SJSA1 (cell line): ENCODE measurements around the gene ZNF771. TPM values are rescaled to one million over a fixed set of nuclear protein-coding genes. Genes with fewer than 3 reads are reported as not detected.

Source experiments
- DNase-seq, 2 experiments: peaks; one replicate each; pipeline ENCODE4 v3.0.0-alpha.2; 2015 to 2020; ENCODE audit warnings: low spot score in 2 of 2, low read depth in 1 of 2
- H3K27ac ChIP-seq: fragments of 250-450 bp; sonication (Bioruptor Pico); 2 replicates; pipeline ENCODE4 v1.5.1; 2020; ENCODE audit warnings: mild to moderate bottlenecking, moderate library complexity
- H3K27me3 ChIP-seq: fragments of 250-450 bp; sonication (Bioruptor Pico); replicated peaks from 2 replicates; pipeline ENCODE4 v1.5.1; 2020; ENCODE audit warnings: mild to moderate bottlenecking, moderate library complexity
- H3K36me3 ChIP-seq: fragments of 250-450 bp; sonication (Bioruptor Pico); 2 replicates; pipeline ENCODE4 v1.5.1; 2020; ENCODE audit warnings: mild to moderate bottlenecking
- H3K4me1 ChIP-seq: fragments of 250-450 bp; sonication (Bioruptor Pico); replicated peaks from 2 replicates; pipeline ENCODE4 v1.6.1; 2021; ENCODE audit warnings: mild to moderate bottlenecking
- H3K4me3 ChIP-seq: fragments of 250-450 bp; sonication (Bioruptor Pico); 2 replicates; pipeline ENCODE4 v1.5.1; 2020; ENCODE audit warnings: mild to moderate bottlenecking
- H3K9me3 ChIP-seq: fragments of 250-450 bp; sonication (Bioruptor Pico); replicated peaks from 2 replicates; pipeline ENCODE4 v1.5.1; 2020; ENCODE audit warnings: mild to moderate bottlenecking
- total RNA-seq: library from RNA; depleted of rRNA; stranded (reverse); fragments of >200 nt; shearing (Covaris generic); gene quantifications from 2 replicates; pipeline ENCODE4 v1.2.3, GENCODE V29; 2014; rRNA removed

Gene ZNF771
- total RNA-seq, result 27.0 and 51.8 TPM in 2 replicates

GRCh38 chr16:30407102-30407803 lies at the start of gene ZNF771:
Gene ZNF771, plus strand, starts transcription at chr16:30407606. Its CDS starts 448 bp downstream, at chr16:30408054.
- Histone ChIP-seq H3K9me3 (no peaks in the 10 kb centered on the region), H3K4me1 (peaks cover 19% of the 10 kb centered on the region), H3K27me3 (no peaks in the 10 kb centered on the region), H3K4me3 (peak within 1 kb of the TSS; percentile 72), H3K36me3 (peaks cover 25% of the 10 kb centered on the region), H3K27ac (peak within 1 kb of the TSS; percentile 67)
- DNase-seq, result peak; percentile 93 to 96

GRCh38 chr16:30357715-30358576 lies 49.5 kb upstream of the ZNF771 start:
- H3K36me3 ChIP-seq, result peaks cover 86% of the 10 kb centered on the region
- no peak overlapping the region for H3K27ac ChIP-seq
- H3K4me1 ChIP-seq, result peaks cover 28% of the 10 kb centered on the region
- DNase-seq, result no peak
- no peak overlapping the region for H3K4me3 ChIP-seq
- H3K27me3 ChIP-seq, result no peaks in the 10 kb centered on the region
- H3K9me3 ChIP-seq, result no peaks in the 10 kb centered on the region

- no peaks in the 10 kb centered on the region for H3K9me3 ChIP-seq
- no peak overlapping the region for H3K27ac ChIP-seq
- DNase-seq, result no peak
- H3K36me3 ChIP-seq, result peaks cover 86% of the 10 kb centered on the region
- H3K27me3 ChIP-seq, result no peaks in the 10 kb centered on the region
- peaks cover 28% of the 10 kb centered on the region for H3K4me1 ChIP-seq
- no peak overlapping the region for H3K4me3 ChIP-seq
Measured at GRCh38 chr16:30358577-30358936, 48.8 kb upstream of the ZNF771 start.

GRCh38 chr16:30358990-30359870 lies 48.2 kb upstream of the ZNF771 start:
- Histone ChIP-seq H3K27ac (no peak overlapping the region), H3K27me3 (no peaks in the 10 kb centered on the region), H3K4me3 (no peak overlapping the region), H3K4me1 (peaks cover 22% of the 10 kb centered on the region), H3K9me3 (no peaks in the 10 kb centered on the region), H3K36me3 (peaks cover 83% of the 10 kb centered on the region)
- no peak for DNase-seq

- Histone ChIP-seq H3K4me1 (peaks cover 16% of the 10 kb centered on the region), H3K9me3 (no peaks in the 10 kb centered on the region), H3K4me3 (no peak overlapping the region), H3K27me3 (no peaks in the 10 kb centered on the region), H3K36me3 (peaks cover 85% of the 10 kb centered on the region), H3K27ac (no peak overlapping the region)
- DNase-seq, result no peak
Measured at GRCh38 chr16:30359871-30360170, 47.6 kb upstream of the ZNF771 start.

GRCh38 chr16:30361180-30361579 lies 46.2 kb upstream of the ZNF771 start:
- Histone ChIP-seq H3K27me3 (no peaks in the 10 kb centered on the region), H3K36me3 (peaks cover 92% of the 10 kb centered on the region), H3K9me3 (no peaks in the 10 kb centered on the region), H3K4me1 (peaks cover 7% of the 10 kb centered on the region), H3K4me3 (no peak overlapping the region), H3K27ac (no peak overlapping the region)
- DNase-seq, result no peak

GRCh38 chr16:30365200-30365599 lies 42.2 kb upstream of the ZNF771 start:
- no peak for DNase-seq
- no peak overlapping the region for H3K27ac ChIP-seq
- H3K36me3 ChIP-seq, result peaks cover 78% of the 10 kb centered on the region
- no peaks in the 10 kb centered on the region for H3K27me3 ChIP-seq
- no peaks in the 10 kb centered on the region for H3K9me3 ChIP-seq
- no peak overlapping the region for H3K4me3 ChIP-seq
- H3K4me1 ChIP-seq, result peaks cover 19% of the 10 kb centered on the region

GRCh38 chr16:30366511-30366910 lies 40.9 kb upstream of the ZNF771 start:
- Histone ChIP-seq H3K4me3 (no peak overlapping the region), H3K4me1 (peaks cover 24% of the 10 kb centered on the region), H3K27me3 (no peaks in the 10 kb centered on the region), H3K36me3 (peaks cover 65% of the 10 kb centered on the region), H3K9me3 (no peaks in the 10 kb centered on the region), H3K27ac (no peak overlapping the region)
- DNase-seq, result no peak

- H3K36me3 ChIP-seq, result peaks cover 59% of the 10 kb centered on the region
- H3K9me3 ChIP-seq, result no peaks in the 10 kb centered on the region
- H3K4me3 ChIP-seq, result peak overlapping the region; percentile 74
- H3K27me3 ChIP-seq, result no peaks in the 10 kb centered on the region
- no peak for DNase-seq
- H3K27ac ChIP-seq, result no peak overlapping the region
- peaks cover 25% of the 10 kb centered on the region for H3K4me1 ChIP-seq
Measured at GRCh38 chr16:30367349-30368009, 39.9 kb upstream of the ZNF771 start.

GRCh38 chr16:30368122-30368791 lies 39.1 kb upstream of the ZNF771 start:
- no peaks in the 10 kb centered on the region for H3K9me3 ChIP-seq
- no peak overlapping the region for H3K27ac ChIP-seq
- H3K36me3 ChIP-seq, result peaks cover 51% of the 10 kb centered on the region
- H3K4me1 ChIP-seq, result peaks cover 25% of the 10 kb centered on the region
- peak in 1 of 2 experiments; percentile 31 for DNase-seq
- no peaks in the 10 kb centered on the region for H3K27me3 ChIP-seq
- peak overlapping the region; percentile 74 for H3K4me3 ChIP-seq

GRCh38 chr16:30368792-30369090 lies 38.7 kb upstream of the ZNF771 start:
- Histone ChIP-seq H3K36me3 (peaks cover 46% of the 10 kb centered on the region), H3K27ac (no peak overlapping the region), H3K4me3 (peak overlapping the region; percentile 74), H3K9me3 (no peaks in the 10 kb centered on the region), H3K27me3 (no peaks in the 10 kb centered on the region), H3K4me1 (peaks cover 25% of the 10 kb centered on the region)
- DNase-seq, result no peak

- Histone ChIP-seq H3K27me3 (no peaks in the 10 kb centered on the region), H3K36me3 (peaks cover 43% of the 10 kb centered on the region), H3K9me3 (no peaks in the 10 kb centered on the region), H3K27ac (no peak overlapping the region), H3K4me1 (peaks cover 25% of the 10 kb centered on the region), H3K4me3 (peak overlapping the region; percentile 74)
- peak in 1 of 2 experiments; percentile 29 for DNase-seq
Measured at GRCh38 chr16:30369091-30369937, 38.1 kb upstream of the ZNF771 start.
